Fibroblast of lung (primary cell): ENCODE data around the gene RBFOX1. TPM values are rescaled to one million over a fixed set of nuclear protein-coding genes. Genes with fewer than 3 reads are reported as not detected.

Experiments
- DNase-seq, 2 donors: peaks; one replicate each; pipeline versions ENCODE4 v3.0.0 to v3.0.0-alpha.2; 2010; ENCODE audit warnings: low read depth in 2 of 2
- H2AFZ ChIP-seq: 2 replicates; pipeline ENCODE4 v1.5.1; 2012; ENCODE audit warnings: low read length, control low read depth, inconsistent platforms
- H3K27ac ChIP-seq: 2 replicates; pipeline ENCODE4 v1.5.1; 2011; ENCODE audit warnings: low read length, control low read depth; ENCODE audit not compliant: insufficient read depth
- H3K27me3 ChIP-seq: 2 replicates; pipeline ENCODE4 v1.5.1; 2011; ENCODE audit warnings: mild to moderate bottlenecking, low read length; ENCODE audit not compliant: control insufficient read depth, insufficient read depth
- H3K36me3 ChIP-seq: 2 replicates; pipeline ENCODE4 v1.5.1; 2011; ENCODE audit warnings: low read length; ENCODE audit not compliant: control insufficient read depth, insufficient read depth
- H3K4me1 ChIP-seq: 2 replicates; pipeline ENCODE4 v1.5.1; 2011; ENCODE audit warnings: low read length; ENCODE audit not compliant: control insufficient read depth, insufficient read depth; ENCODE audit errors: extremely low read depth
- H3K4me2 ChIP-seq: 2 replicates; pipeline ENCODE4 v1.5.1; 2011; ENCODE audit warnings: low read length, control low read depth; ENCODE audit not compliant: insufficient read depth; ENCODE audit errors: extremely low read depth
- H3K4me3 ChIP-seq, 4 experiments: fragments of 200-600 bp in 1 of 4; sonication (generic) in 1 of 4; replicated peaks in 1 of 4; 2 replicates each; pipeline ENCODE4 v1.5.1; 2011 to 2016; ENCODE audit warnings: low read length in 4 of 4, low read depth in 3 of 4, mild to moderate bottlenecking in 3 of 4, control low read depth in 2 of 4, inconsistent platforms in 1 of 4, mixed read lengths in 1 of 4; ENCODE audit not compliant: insufficient read depth in 1 of 4; ENCODE audit errors: control extremely low read depth in 1 of 4
- H3K79me2 ChIP-seq: 2 replicates; pipeline ENCODE4 v1.5.1; 2012; ENCODE audit warnings: mild to moderate bottlenecking, low read length, inconsistent platforms; ENCODE audit not compliant: control insufficient read depth, insufficient read depth
- H3K9ac ChIP-seq: 2 replicates; pipeline ENCODE4 v1.5.1; 2011; ENCODE audit warnings: mild to moderate bottlenecking, low read length, control low read depth; ENCODE audit not compliant: insufficient read depth
- H3K9me3 ChIP-seq: 2 replicates; pipeline ENCODE4 v1.5.1; 2012; ENCODE audit warnings: low read depth, low read length; ENCODE audit not compliant: control insufficient read depth, insufficient read depth
- H4K20me1 ChIP-seq: 2 replicates; pipeline ENCODE4 v1.5.1; 2011; ENCODE audit warnings: low read length; ENCODE audit not compliant: control insufficient read depth, insufficient read depth; ENCODE audit errors: extremely low read depth
- EZH2 ChIP-seq: IDR thresholded peaks from 2 replicates; pipeline ENCODE4 v1.5.1; 2012; ENCODE audit warnings: low read length, control low read depth, mild to moderate bottlenecking; ENCODE audit errors: missing control alignments
- polyA plus RNA-seq, 2 donors: library from polyadenylated mRNA; depleted of rRNA in 1 of 2; stranded (reverse) in 1 of 2; unstranded in 1 of 2; fragments of >200 nt; gene quantifications; 2 replicates each; pipeline ENCODE4 v1.2.1, GENCODE V29; 2011 to 2012; ENCODE audit warnings: missing spikeins in 1 of 2
- total RNA-seq: library from RNA; depleted of rRNA; stranded (reverse); fragments of >200 nt; gene quantifications from 2 replicates; pipeline ENCODE4 v1.2.1, GENCODE V29; 2014
- TF ChIP-seq, protein P1 (sequence below), 2 donors: IDR thresholded peaks in 1 of 2; conservative IDR thresholded peaks in 1 of 2; 1 replicate in 1 of 2; 2 replicates in 1 of 2; pipeline ENCODE4 v1.5.1; 2011 to 2012; ENCODE audit warnings: low read length in 2 of 2, control low read depth in 1 of 2, inconsistent platforms in 1 of 2, low read depth in 1 of 2, mild to moderate bottlenecking in 1 of 2

RBFOX1 gene
- total and polyA plus RNA-seq, 2 donors (not counting 1 experiment from before 2014, with no cell fraction given) = not detected

DNA sequence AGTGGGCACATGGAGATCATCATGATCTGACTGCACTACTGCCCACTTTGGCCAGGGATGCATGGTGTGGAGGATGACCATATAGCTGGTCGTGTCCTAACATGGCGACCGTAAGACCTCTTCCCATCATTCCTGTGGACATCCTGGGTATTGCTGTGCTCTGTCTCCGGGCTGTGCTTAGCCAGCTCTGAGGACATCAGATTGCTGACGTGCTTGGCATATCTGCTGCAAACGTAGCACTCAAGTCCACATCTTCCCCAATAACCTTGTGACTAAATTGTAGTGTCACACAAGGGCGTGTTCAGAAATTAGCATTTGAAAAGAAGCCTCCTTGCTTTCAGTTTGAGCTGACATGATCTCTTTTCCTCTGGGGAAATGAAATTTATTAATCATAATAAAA lies 373.2 kb downstream of the RBFOX1 start:
- Histone ChIP-seq H3K36me3 (no peaks in the 10 kb centered on the region), H3K4me2 (no peak overlapping the region), H2AFZ (no peak overlapping the region), H3K9me3 (peaks cover 1% of the 10 kb centered on the region), H3K79me2 (no peaks in the 10 kb centered on the region), H3K4me3 (no peak overlapping the region), H3K27ac (no peak overlapping the region), H3K4me1 (no peaks in the 10 kb centered on the region), H3K9ac (no peak overlapping the region), H4K20me1 (no peaks in the 10 kb centered on the region), H3K27me3 (no peaks in the 10 kb centered on the region)
- TF ChIP-seq EZH2 = no peak
- TF ChIP-seq, protein P1, sequence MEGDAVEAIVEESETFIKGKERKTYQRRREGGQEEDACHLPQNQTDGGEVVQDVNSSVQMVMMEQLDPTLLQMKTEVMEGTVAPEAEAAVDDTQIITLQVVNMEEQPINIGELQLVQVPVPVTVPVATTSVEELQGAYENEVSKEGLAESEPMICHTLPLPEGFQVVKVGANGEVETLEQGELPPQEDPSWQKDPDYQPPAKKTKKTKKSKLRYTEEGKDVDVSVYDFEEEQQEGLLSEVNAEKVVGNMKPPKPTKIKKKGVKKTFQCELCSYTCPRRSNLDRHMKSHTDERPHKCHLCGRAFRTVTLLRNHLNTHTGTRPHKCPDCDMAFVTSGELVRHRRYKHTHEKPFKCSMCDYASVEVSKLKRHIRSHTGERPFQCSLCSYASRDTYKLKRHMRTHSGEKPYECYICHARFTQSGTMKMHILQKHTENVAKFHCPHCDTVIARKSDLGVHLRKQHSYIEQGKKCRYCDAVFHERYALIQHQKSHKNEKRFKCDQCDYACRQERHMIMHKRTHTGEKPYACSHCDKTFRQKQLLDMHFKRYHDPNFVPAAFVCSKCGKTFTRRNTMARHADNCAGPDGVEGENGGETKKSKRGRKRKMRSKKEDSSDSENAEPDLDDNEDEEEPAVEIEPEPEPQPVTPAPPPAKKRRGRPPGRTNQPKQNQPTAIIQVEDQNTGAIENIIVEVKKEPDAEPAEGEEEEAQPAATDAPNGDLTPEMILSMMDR (conservative IDR thresholded peaks at IDR 0.05 in 1 of 2, IDR thresholded peaks at IDR 0.05 in 1 of 2; ENCODE audit: low read depth in 1 of 2, low read length in 2 of 2) = no peak
- no peak for DNase-seq

DNA sequence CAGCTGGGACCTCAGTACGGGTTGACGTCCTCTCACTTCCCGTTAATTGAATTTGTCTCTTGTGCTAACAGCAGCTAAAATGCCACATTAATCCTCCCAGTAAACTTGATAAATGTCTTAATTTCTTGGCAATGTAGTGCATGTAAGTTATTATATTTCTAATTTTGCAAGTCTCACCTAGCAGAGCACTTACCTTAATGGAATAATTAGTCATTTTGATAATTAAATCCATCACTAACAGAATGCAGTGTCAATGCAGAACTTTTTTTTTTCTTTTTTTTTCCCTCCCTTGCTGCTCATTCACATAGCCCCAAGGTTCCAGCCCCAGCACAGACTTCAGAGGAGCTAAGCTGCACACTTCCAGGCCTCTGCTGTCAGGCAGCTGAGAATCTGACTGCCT lies 376.5 kb downstream of the RBFOX1 start:
- H4K20me1 ChIP-seq = no peaks in the 10 kb centered on the region
- H3K9me3 ChIP-seq = peaks cover 1% of the 10 kb centered on the region
- H3K9ac ChIP-seq = no peak overlapping the region
- no peaks in the 10 kb centered on the region for H3K36me3 ChIP-seq
- DNase-seq = no peak
- H3K4me1 ChIP-seq = no peaks in the 10 kb centered on the region
- no peaks in the 10 kb centered on the region for H3K27me3 ChIP-seq
- no peak overlapping the region for H3K27ac ChIP-seq
- no peak overlapping the region for H2AFZ ChIP-seq
- TF ChIP-seq EZH2 = no peak
- no peak overlapping the region for H3K4me2 ChIP-seq
- no peak overlapping the region for H3K4me3 ChIP-seq
- no peaks in the 10 kb centered on the region for H3K79me2 ChIP-seq

DNA sequence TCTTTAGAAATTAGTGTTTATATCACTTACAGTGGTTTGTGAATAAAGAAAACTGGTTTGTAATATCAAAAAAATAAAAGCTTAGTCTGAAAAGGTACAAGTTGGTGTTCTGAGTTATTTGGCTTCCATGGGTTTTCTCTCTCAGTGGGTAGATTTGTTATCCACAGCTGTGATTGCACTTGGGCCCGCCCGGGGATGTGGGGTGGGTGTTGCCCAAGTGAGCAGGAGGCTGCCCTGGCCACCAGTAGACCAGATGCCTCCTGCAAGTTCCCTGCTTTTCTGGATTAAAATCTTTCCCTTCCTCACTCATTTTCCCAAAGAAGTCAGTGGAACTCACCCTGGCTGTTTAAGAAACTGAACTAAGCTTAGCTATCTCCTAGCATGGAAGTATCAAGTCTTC lies 380.6 kb downstream of the RBFOX1 start:
- no peaks in the 10 kb centered on the region for H3K4me1 ChIP-seq

More for the DNA sequence above, 380.6 kb downstream of the RBFOX1 start:
- H2AFZ ChIP-seq = no peak overlapping the region
- H3K9me3 ChIP-seq = no peaks in the 10 kb centered on the region
- no peak overlapping the region for H3K4me3 ChIP-seq
- no peak overlapping the region for H3K9ac ChIP-seq
- no peaks in the 10 kb centered on the region for H3K79me2 ChIP-seq
- no peak overlapping the region for H3K27ac ChIP-seq
- TF ChIP-seq, protein P1 (conservative IDR thresholded peaks at IDR 0.05 in 1 of 2, IDR thresholded peaks at IDR 0.05 in 1 of 2; ENCODE audit: low read depth in 1 of 2, low read length in 2 of 2) = no peak
- TF ChIP-seq EZH2 = no peak
- H3K36me3 ChIP-seq = no peaks in the 10 kb centered on the region
- no peaks in the 10 kb centered on the region for H4K20me1 ChIP-seq
- DNase-seq = no peak
- H3K4me2 ChIP-seq = no peak overlapping the region
- no peaks in the 10 kb centered on the region for H3K27me3 ChIP-seq
